ENCODE results near the gene ARHGAP12. TPM values are rescaled to one million over a fixed set of nuclear protein-coding genes. Genes with fewer than 3 reads are reported as not detected.
"Not testable (repeated sequence)": the region's sequence is repeated elsewhere in the genome, so short reads cannot be mapped to it uniquely, and the experiment has no call there.

ARHGAP12 gene
- total and polyA plus RNA-seq, 10 donors: 20.5 to 69.7 (median 46.9) TPM

DNA sequence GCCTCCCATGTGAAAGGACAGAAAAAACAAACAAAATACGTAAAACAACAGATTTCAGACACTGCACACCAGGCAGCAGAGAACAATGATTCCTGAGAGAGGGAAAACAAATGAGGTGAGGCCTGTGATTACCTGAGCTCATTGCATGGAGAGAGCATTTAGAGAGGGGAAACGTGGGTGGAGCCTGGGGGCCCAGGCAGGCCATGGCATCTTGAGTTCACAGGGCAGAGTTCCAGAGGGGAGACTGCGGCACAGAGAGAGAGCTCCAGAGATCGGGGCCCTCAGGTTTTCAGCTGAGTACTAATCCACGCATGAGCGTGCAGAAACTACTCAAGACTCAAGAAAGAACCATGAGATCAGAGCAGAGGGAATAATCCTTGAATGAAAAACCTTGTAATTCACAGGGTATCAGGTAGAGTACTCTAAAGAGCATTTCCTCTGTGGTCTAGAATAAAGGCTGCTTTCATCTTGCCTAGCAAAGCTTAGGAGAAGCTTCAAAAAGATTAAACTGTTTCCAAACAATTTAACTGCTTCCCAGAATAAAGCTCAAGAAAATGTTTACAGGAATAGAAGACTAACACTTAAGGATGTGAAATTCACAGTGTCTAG lies 46.6 kb upstream of the ARHGAP12 start:
- H3K9me3 ChIP-seq: peaks cover 0 to 2% (median 0%) of the 10 kb centered on the region in 8 donors
- intact Hi-C loops (cut with DNase I; ENCODE audit: low total_unique reads): no loop called here
- H3K27me3 ChIP-seq (replicated peaks in 1 of 7): no peaks in the 10 kb centered on the region
- no peaks in the 10 kb centered on the region for H3K36me3 ChIP-seq
- no peak overlapping the region for H3K4me3 ChIP-seq
- no peak for TF ChIP-seq POLR2AphosphoS5 (IDR thresholded peaks at IDR 0.05)
- TF ChIP-seq POLR2A (IDR thresholded peaks at IDR 0.05): no peak
- TF ChIP-seq, protein P1, sequence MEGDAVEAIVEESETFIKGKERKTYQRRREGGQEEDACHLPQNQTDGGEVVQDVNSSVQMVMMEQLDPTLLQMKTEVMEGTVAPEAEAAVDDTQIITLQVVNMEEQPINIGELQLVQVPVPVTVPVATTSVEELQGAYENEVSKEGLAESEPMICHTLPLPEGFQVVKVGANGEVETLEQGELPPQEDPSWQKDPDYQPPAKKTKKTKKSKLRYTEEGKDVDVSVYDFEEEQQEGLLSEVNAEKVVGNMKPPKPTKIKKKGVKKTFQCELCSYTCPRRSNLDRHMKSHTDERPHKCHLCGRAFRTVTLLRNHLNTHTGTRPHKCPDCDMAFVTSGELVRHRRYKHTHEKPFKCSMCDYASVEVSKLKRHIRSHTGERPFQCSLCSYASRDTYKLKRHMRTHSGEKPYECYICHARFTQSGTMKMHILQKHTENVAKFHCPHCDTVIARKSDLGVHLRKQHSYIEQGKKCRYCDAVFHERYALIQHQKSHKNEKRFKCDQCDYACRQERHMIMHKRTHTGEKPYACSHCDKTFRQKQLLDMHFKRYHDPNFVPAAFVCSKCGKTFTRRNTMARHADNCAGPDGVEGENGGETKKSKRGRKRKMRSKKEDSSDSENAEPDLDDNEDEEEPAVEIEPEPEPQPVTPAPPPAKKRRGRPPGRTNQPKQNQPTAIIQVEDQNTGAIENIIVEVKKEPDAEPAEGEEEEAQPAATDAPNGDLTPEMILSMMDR (IDR thresholded peaks at IDR 0.05 in 8 of 11, conservative IDR thresholded peaks at IDR 0.05 in 3 of 11): no peak
- no peak overlapping the region for H3K27ac ChIP-seq
- WGBS, 5 donors: 85 to 96% (median 90%) methylated on average over 6 of the region's 6 CpGs
- peaks cover 8 to 47% (median 19%) of the 10 kb centered on the region in 6 donors for H3K4me1 ChIP-seq
- DNase-seq: no peak

DNA sequence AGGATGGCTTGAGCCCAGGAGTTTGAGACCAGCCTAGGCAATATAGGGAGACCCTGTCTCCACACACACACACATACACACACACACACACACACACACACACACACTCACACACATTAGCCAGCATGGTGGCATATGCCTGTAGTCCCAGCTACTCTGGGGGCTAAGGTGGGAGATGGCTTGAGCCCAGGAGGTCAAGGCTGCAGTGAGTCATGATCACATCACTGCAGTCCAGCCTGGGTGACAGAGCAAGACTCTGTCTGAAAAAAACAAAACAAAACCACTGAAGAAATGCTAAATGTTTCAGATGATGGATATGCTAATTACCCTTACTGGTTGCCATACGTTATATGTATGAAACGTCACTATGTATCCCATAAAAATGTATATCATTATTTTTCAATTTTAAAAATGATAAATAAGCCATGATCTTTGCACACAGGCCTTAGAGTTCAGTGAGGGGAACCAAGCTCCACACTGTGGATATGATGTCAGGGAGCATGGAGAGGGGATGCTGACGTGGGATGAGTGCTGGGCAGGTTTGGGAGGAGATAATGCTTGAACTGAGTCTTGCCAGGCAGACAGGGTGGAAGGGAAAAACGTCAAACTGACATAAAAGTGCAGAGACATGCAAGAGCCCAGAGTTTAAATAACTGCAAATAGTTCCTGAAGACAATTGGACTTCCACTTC lies 45.9 kb upstream of the ARHGAP12 start:
- Histone ChIP-seq H3K4me3 (no peak overlapping the region), H3K36me3 (no peaks in the 10 kb centered on the region), H3K9me3 (no peaks in the 10 kb centered on the region), H3K27me3 (replicated peaks in 1 of 7) (no peaks in the 10 kb centered on the region), H3K4me1 (peaks cover 8 to 47% (median 19%) of the 10 kb centered on the region in 6 donors), H3K27ac (no peak overlapping the region)
- TF ChIP-seq POLR2A (IDR thresholded peaks at IDR 0.05) (no peak), POLR2AphosphoS5 (IDR thresholded peaks at IDR 0.05) (no peak)
- TF ChIP-seq, protein P1 (IDR thresholded peaks at IDR 0.05 in 8 of 11, conservative IDR thresholded peaks at IDR 0.05 in 3 of 11): no peak
- DNase-seq: no peak
- 81 to 91% (median 86%) methylated on average over 4 of the region's 4 CpGs for WGBS, 5 donors
- intact Hi-C loops (cut with DNase I; ENCODE audit: low total_unique reads): no loop called here

DNA sequence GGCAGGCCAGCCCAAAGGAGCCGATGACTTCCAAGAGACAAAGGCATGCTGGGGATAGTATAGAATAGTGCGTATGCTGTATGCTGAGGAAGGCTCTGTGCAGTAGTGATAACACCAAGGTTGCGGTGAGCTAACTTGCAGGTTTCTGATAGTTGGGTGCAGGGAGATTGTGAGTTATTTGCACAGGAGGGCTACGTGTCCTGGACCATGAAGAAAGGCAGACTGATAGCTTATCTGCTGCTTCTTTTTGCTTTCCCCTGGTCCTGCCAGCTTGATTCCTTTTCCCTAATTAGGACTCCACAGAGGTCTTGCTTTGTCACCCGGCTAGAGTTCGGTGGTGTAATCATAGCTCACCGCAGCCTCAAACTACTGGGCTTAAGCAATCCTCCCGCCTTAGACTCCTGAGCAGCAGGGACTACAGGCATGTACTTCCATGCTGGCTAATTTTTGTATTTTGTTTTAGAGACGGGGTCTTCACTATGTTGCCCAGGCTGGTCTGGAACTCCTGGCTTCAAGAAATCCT lies 43.9 kb upstream of the ARHGAP12 start:
- Histone ChIP-seq H3K9me3 (no peaks in the 10 kb centered on the region), H3K27ac (no peak overlapping the region), H3K4me1 (peaks cover 6 to 39% (median 11%) of the 10 kb centered on the region in 6 donors), H3K4me3 (no peak overlapping the region), H3K36me3 (no peaks in the 10 kb centered on the region), H3K27me3 (replicated peaks in 1 of 7) (no peaks in the 10 kb centered on the region)
- intact Hi-C loops (cut with DNase I; ENCODE audit: low total_unique reads): no loop called here
- no peak for TF ChIP-seq POLR2A (IDR thresholded peaks at IDR 0.05)
- peak in 1 of 3 donors; percentile 17 for TF ChIP-seq POLR2AphosphoS5 (IDR thresholded peaks at IDR 0.05)
- TF ChIP-seq, protein P1 (IDR thresholded peaks at IDR 0.05 in 8 of 11, conservative IDR thresholded peaks at IDR 0.05 in 3 of 11): no peak
- WGBS, 5 donors: 64 to 95% (median 77%) methylated on average over 9 of the region's 9 CpGs
- no peak for DNase-seq

DNA sequence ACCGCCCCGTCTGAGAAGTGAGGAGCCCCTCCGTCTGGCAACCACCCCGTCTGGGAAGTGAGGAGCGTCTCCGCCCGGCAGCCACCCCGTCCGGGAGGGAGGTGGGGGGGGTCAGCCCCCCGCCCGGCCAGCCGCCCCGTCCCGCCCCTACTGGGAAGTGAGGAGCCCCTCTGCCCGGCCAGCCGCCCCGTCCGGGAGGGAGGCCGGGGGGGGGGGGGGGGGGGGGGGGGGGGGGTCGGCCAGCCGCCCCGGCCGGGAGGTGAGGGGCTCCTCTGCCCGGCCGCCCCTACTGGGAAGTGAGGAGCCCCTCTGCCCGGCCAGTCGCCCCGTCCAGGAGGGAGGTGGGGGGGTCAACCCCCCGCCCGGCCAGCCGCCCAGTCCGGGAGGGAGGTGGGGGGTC lies 41.2 kb upstream of the ARHGAP12 start:
- intact Hi-C loops (cut with DNase I; ENCODE audit: low total_unique reads); DNase-seq; H3K4me3 ChIP-seq; H3K9me3 ChIP-seq; H3K36me3 ChIP-seq; H3K27me3 ChIP-seq (replicated peaks in 1 of 7); H3K27ac ChIP-seq: not testable (repeated sequence)
- peaks cover 0 to 39% (median 5%) of the 10 kb centered on the region in 6 donors for H3K4me1 ChIP-seq
- WGBS, 5 donors: no CpG with 5 or more reads among the region's 32 CpGs

Measured in spleen (tissue), 11 donors.